ENCODE data around the gene ITGA11. TPM values are rescaled to one million over a fixed set of nuclear protein-coding genes. Genes with fewer than 3 reads are reported as not detected.

The ITGA11 gene
- total and polyA plus RNA-seq, 2 of the 13 experiments (the other 11 are each of a cell fraction or from before 2014, with no cell fraction given): not detected

DNA sequence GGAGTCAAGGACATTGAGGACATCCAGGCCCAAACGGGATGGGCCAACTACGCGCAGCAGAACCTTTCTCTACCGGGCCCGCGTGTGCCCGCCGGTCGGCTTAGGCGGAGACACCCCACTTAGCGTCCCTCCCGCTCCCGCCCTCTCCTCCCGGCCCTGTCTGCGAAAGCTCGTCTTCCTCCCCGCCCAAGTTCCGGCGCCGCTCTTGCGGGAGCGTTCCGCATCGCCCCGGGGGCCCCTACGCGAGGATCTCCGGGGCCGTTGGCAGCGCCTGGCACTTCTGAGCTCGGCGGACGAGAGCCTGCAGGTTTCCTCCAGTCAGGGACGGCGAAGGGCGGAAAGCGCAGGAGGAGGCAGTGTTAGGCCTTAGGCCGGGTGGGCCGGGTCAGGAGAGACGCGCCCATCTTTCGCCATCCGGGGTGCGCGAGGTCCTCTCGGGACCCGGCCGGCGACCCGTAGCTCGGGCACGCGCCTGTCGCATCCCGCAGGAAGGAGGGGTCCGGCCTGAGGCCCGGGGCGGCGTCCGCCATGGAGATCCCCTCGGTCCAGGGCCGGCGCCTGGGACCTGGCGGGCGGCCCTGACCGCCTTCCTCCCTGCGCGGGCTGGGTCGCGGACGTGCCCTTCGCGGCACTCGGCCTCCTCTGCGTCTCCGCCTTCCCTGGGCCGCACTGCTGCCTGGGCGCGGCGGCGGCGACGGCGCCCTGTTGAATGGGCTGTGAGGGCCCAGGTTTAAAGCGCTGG, 154.2 kb downstream of the ITGA11 start, which contains the start of gene FEM1B (continued):
- TF ChIP-seq, protein P1, sequence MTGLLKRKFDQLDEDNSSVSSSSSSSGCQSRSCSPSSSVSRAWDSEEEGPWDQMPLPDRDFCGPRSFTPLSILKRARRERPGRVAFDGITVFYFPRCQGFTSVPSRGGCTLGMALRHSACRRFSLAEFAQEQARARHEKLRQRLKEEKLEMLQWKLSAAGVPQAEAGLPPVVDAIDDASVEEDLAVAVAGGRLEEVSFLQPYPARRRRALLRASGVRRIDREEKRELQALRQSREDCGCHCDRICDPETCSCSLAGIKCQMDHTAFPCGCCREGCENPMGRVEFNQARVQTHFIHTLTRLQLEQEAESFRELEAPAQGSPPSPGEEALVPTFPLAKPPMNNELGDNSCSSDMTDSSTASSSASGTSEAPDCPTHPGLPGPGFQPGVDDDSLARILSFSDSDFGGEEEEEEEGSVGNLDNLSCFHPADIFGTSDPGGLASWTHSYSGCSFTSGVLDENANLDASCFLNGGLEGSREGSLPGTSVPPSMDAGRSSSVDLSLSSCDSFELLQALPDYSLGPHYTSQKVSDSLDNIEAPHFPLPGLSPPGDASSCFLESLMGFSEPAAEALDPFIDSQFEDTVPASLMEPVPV (CRISPR knock-in tag; IDR thresholded peaks at IDR 0.05): peak; percentile 41; the same call in 1 of the 2 replicates
- TF ChIP-seq, protein P2, sequence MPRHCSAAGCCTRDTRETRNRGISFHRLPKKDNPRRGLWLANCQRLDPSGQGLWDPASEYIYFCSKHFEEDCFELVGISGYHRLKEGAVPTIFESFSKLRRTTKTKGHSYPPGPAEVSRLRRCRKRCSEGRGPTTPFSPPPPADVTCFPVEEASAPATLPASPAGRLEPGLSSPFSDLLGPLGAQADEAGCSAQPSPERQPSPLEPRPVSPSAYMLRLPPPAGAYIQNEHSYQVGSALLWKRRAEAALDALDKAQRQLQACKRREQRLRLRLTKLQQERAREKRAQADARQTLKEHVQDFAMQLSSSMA (CRISPR knock-in tag; IDR thresholded peaks at IDR 0.05): peak; percentile 67; the same call in 1 of the 2 replicates
- TF ChIP-seq, protein P3, sequence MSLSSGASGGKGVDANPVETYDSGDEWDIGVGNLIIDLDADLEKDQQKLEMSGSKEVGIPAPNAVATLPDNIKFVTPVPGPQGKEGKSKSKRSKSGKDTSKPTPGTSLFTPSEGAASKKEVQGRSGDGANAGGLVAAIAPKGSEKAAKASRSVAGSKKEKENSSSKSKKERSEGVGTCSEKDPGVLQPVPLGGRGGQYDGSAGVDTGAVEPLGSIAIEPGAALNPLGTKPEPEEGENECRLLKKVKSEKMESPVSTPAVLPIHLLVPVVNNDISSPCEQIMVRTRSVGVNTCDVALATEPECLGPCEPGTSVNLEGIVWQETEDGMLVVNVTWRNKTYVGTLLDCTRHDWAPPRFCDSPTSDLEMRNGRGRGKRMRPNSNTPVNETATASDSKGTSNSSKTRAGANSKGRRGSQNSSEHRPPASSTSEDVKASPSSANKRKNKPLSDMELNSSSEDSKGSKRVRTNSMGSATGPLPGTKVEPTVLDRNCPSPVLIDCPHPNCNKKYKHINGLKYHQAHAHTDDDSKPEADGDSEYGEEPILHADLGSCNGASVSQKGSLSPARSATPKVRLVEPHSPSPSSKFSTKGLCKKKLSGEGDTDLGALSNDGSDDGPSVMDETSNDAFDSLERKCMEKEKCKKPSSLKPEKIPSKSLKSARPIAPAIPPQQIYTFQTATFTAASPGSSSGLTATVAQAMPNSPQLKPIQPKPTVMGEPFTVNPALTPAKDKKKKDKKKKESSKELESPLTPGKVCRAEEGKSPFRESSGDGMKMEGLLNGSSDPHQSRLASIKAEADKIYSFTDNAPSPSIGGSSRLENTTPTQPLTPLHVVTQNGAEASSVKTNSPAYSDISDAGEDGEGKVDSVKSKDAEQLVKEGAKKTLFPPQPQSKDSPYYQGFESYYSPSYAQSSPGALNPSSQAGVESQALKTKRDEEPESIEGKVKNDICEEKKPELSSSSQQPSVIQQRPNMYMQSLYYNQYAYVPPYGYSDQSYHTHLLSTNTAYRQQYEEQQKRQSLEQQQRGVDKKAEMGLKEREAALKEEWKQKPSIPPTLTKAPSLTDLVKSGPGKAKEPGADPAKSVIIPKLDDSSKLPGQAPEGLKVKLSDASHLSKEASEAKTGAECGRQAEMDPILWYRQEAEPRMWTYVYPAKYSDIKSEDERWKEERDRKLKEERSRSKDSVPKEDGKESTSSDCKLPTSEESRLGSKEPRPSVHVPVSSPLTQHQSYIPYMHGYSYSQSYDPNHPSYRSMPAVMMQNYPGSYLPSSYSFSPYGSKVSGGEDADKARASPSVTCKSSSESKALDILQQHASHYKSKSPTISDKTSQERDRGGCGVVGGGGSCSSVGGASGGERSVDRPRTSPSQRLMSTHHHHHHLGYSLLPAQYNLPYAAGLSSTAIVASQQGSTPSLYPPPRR (CRISPR knock-in tag; IDR thresholded peaks at IDR 0.05; ENCODE audit: borderline replicate concordance): peak; percentile 55; the same call in 1 of the 2 replicates
- peak; percentile 81 for TF ChIP-seq ETV5 (CRISPR knock-in tag; IDR thresholded peaks at IDR 0.05; ENCODE audit: borderline replicate concordance)
- TF ChIP-seq, protein P4, sequence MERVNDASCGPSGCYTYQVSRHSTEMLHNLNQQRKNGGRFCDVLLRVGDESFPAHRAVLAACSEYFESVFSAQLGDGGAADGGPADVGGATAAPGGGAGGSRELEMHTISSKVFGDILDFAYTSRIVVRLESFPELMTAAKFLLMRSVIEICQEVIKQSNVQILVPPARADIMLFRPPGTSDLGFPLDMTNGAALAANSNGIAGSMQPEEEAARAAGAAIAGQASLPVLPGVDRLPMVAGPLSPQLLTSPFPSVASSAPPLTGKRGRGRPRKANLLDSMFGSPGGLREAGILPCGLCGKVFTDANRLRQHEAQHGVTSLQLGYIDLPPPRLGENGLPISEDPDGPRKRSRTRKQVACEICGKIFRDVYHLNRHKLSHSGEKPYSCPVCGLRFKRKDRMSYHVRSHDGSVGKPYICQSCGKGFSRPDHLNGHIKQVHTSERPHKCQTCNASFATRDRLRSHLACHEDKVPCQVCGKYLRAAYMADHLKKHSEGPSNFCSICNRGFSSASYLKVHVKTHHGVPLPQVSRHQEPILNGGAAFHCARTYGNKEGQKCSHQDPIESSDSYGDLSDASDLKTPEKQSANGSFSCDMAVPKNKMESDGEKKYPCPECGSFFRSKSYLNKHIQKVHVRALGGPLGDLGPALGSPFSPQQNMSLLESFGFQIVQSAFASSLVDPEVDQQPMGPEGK (CRISPR knock-in tag; IDR thresholded peaks at IDR 0.05): peak; percentile 67; the same call in 1 of the 2 replicates
- peak; percentile 77; the same call in 1 of the 2 replicates for TF ChIP-seq ZNF430 (CRISPR knock-in tag; IDR thresholded peaks at IDR 0.05)
- TF ChIP-seq, protein P5, sequence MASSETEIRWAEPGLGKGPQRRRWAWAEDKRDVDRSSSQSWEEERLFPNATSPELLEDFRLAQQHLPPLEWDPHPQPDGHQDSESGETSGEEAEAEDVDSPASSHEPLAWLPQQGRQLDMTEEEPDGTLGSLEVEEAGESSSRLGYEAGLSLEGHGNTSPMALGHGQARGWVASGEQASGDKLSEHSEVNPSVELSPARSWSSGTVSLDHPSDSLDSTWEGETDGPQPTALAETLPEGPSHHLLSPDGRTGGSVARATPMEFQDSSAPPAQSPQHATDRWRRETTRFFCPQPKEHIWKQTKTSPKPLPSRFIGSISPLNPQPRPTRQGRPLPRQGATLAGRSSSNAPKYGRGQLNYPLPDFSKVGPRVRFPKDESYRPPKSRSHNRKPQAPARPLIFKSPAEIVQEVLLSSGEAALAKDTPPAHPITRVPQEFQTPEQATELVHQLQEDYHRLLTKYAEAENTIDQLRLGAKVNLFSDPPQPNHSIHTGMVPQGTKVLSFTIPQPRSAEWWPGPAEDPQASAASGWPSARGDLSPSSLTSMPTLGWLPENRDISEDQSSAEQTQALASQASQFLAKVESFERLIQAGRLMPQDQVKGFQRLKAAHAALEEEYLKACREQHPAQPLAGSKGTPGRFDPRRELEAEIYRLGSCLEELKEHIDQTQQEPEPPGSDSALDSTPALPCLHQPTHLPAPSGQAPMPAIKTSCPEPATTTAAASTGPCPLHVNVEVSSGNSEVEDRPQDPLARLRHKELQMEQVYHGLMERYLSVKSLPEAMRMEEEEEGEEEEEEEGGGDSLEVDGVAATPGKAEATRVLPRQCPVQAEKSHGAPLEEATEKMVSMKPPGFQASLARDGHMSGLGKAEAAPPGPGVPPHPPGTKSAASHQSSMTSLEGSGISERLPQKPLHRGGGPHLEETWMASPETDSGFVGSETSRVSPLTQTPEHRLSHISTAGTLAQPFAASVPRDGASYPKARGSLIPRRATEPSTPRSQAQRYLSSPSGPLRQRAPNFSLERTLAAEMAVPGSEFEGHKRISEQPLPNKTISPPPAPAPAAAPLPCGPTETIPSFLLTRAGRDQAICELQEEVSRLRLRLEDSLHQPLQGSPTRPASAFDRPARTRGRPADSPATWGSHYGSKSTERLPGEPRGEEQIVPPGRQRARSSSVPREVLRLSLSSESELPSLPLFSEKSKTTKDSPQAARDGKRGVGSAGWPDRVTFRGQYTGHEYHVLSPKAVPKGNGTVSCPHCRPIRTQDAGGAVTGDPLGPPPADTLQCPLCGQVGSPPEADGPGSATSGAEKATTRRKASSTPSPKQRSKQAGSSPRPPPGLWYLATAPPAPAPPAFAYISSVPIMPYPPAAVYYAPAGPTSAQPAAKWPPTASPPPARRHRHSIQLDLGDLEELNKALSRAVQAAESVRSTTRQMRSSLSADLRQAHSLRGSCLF (CRISPR knock-in tag; IDR thresholded peaks at IDR 0.05; ENCODE audit: borderline replicate concordance): peak; percentile 77; the same call in 1 of the 2 replicates
- TF ChIP-seq NAIF1 (CRISPR knock-in tag; IDR thresholded peaks at IDR 0.05; ENCODE audit: borderline replicate concordance): no peak
